Mesenchymal stem cell (in vitro differentiated cells and primary cell): ENCODE results near the gene TRAPPC2B.
"Not testable (repeated sequence)": the region's sequence is repeated elsewhere in the genome, so short reads cannot be mapped to it uniquely, and the experiment has no call there.

Experiments used
- DNase-seq: peaks from one replicate; pipeline ENCODE4 v3.0.0-alpha.2; 2013
- H2AFZ ChIP-seq: one replicate; pipeline ENCODE4 v1.6.1; 2013; ENCODE audit warnings: low read depth, mild to moderate bottlenecking, control low read depth, inconsistent platforms, low read length, moderate library complexity
- H2AK5ac ChIP-seq: 2 replicates; pipeline ENCODE4 v1.6.1; 2013; ENCODE audit warnings: low read length, moderate library complexity, mild to moderate bottlenecking, inconsistent platforms; ENCODE audit not compliant: severe bottlenecking
- H2BK120ac ChIP-seq: one replicate; pipeline ENCODE4 v1.6.1; 2013; ENCODE audit warnings: low read depth, mild to moderate bottlenecking, inconsistent platforms, low read length, moderate library complexity
- H2BK12ac ChIP-seq, 2 experiments: one replicate each; pipeline ENCODE4 v1.6.1; 2013; ENCODE audit warnings: inconsistent platforms in 2 of 2, low read length in 2 of 2, mild to moderate bottlenecking in 2 of 2, moderate library complexity in 2 of 2, control low read depth in 1 of 2
- H2BK15ac ChIP-seq: one replicate; pipeline ENCODE4 v1.6.1; 2013; ENCODE audit warnings: mild to moderate bottlenecking, low read depth, inconsistent platforms; ENCODE audit not compliant: poor library complexity, severe bottlenecking
- H2BK5ac ChIP-seq: 2 replicates; pipeline ENCODE4 v1.6.1; 2013; ENCODE audit warnings: low read depth, mild to moderate bottlenecking, low read length, control low read depth, inconsistent platforms; ENCODE audit not compliant: poor library complexity, severe bottlenecking
- H3K14ac ChIP-seq, 2 experiments: one replicate each; pipeline ENCODE4 v1.6.1; 2013; ENCODE audit warnings: inconsistent platforms in 2 of 2, low read length in 2 of 2, control low read depth in 1 of 2, mild to moderate bottlenecking in 1 of 2, moderate library complexity in 1 of 2
- H3K18ac ChIP-seq, 2 experiments: one replicate each; pipeline ENCODE4 v1.6.1; 2013; ENCODE audit warnings: inconsistent platforms in 2 of 2, low read length in 2 of 2, control low read depth in 1 of 2, low read depth in 1 of 2, mild to moderate bottlenecking in 1 of 2
- H3K23ac ChIP-seq, 2 experiments: one replicate each; pipeline ENCODE4 v1.6.1; 2013; ENCODE audit warnings: inconsistent platforms in 2 of 2, low read length in 2 of 2, mild to moderate bottlenecking in 2 of 2, moderate library complexity in 2 of 2, control low read depth in 1 of 2
- H3K27ac ChIP-seq: 2 replicates; pipeline ENCODE4 v1.5.1; 2013; ENCODE audit warnings: mild to moderate bottlenecking, moderate library complexity, low read length, control low read depth, inconsistent platforms; ENCODE audit not compliant: poor library complexity, severe bottlenecking
- H3K27me3 ChIP-seq, 2 experiments: 2 replicates each; pipeline versions ENCODE4 v1.6.1 to v1.7.0; 2013; ENCODE audit warnings: low read length in 2 of 2, mild to moderate bottlenecking in 2 of 2, moderate library complexity in 2 of 2, control low read depth in 1 of 2, inconsistent platforms in 1 of 2; ENCODE audit not compliant: control insufficient read depth in 1 of 2, insufficient read depth in 1 of 2
- H3K36me3 ChIP-seq, 2 experiments: 2 replicates each; pipeline versions ENCODE4 v1.6.1 to v1.7.0; 2013; ENCODE audit warnings: low read length in 2 of 2, control low read depth in 1 of 2, inconsistent platforms in 1 of 2, low read depth in 1 of 2, mild to moderate bottlenecking in 1 of 2; ENCODE audit not compliant: insufficient read depth in 2 of 2, control insufficient read depth in 1 of 2
- H3K4ac ChIP-seq, 2 experiments: one replicate each; pipeline ENCODE4 v1.6.1; 2013; ENCODE audit warnings: inconsistent platforms in 2 of 2, low read length in 2 of 2, mild to moderate bottlenecking in 2 of 2, moderate library complexity in 2 of 2, control low read depth in 1 of 2, low read depth in 1 of 2
- H3K4me1 ChIP-seq: 2 replicates; pipeline ENCODE4 v1.6.1; 2013; ENCODE audit warnings: low read depth, low read length, control low read depth; ENCODE audit not compliant: control insufficient read depth, insufficient read depth
- H3K4me2 ChIP-seq: 2 replicates; pipeline ENCODE4 v1.6.1; 2013; ENCODE audit warnings: low read length, mild to moderate bottlenecking, inconsistent platforms; ENCODE audit not compliant: poor library complexity, severe bottlenecking
- H3K4me3 ChIP-seq, 2 experiments: 2 replicates each; pipeline versions ENCODE4 v1.5.1 to v1.7.0; 2013; ENCODE audit warnings: low read length in 2 of 2, mild to moderate bottlenecking in 2 of 2, control low read depth in 1 of 2, low read depth in 1 of 2; ENCODE audit not compliant: insufficient read depth in 1 of 2
- H3K79me1 ChIP-seq: replicated peaks from 2 replicates; pipeline ENCODE4 v1.6.1; 2013; ENCODE audit warnings: mild to moderate bottlenecking, control low read depth, low read length, inconsistent platforms; ENCODE audit not compliant: poor library complexity, severe bottlenecking
- H3K9ac ChIP-seq: 2 replicates; pipeline ENCODE4 v1.7.0; 2013; ENCODE audit warnings: mild to moderate bottlenecking, low read length, moderate library complexity
- H3K9me3 ChIP-seq: 2 replicates; pipeline ENCODE4 v1.7.0; 2013; ENCODE audit warnings: mild to moderate bottlenecking, low read length; ENCODE audit not compliant: control insufficient read depth
- H4K8ac ChIP-seq: one replicate; pipeline ENCODE4 v1.6.1; 2013; ENCODE audit warnings: inconsistent platforms, mild to moderate bottlenecking, low read length, moderate library complexity
- H4K91ac ChIP-seq: one replicate; pipeline ENCODE4 v1.6.1; 2013; ENCODE audit warnings: mild to moderate bottlenecking, low read length, inconsistent platforms
- WGBS: methylation state at CpG from one replicate; pipeline ENCODE4 v1.1.7; 2013; ENCODE audit warnings: mixed read lengths; 5-methylcytosine and 5-hydroxymethylcytosine counted together

TRAPPC2B gene

GRCh38 chr19:57366776-57367175 is 3.4 kb downstream of the TRAPPC2B start:
- Histone ChIP-seq H3K14ac (no peak overlapping the region), H3K9ac (no peak overlapping the region), H2AFZ (no peak overlapping the region), H3K79me1 (peaks cover 27% of the 10 kb centered on the region), H2AK5ac (no peak overlapping the region), H2BK15ac (no peak overlapping the region), H3K27ac (no peak overlapping the region), H3K4me3 (no peak overlapping the region), H3K36me3 (peaks cover 14 to 22% of the 10 kb centered on the region in 2 experiments), H3K9me3 (no peaks in the 10 kb centered on the region), H3K4me1 (peaks cover 4% of the 10 kb centered on the region), H3K4me2 (no peak overlapping the region), H3K18ac (no peak overlapping the region), H2BK5ac (no peak overlapping the region), H2BK120ac (no peak overlapping the region), H3K27me3 (no peaks in the 10 kb centered on the region), H4K8ac (no peak overlapping the region), H2BK12ac (no peak overlapping the region), H3K4ac (no peak overlapping the region), H4K91ac (no peak overlapping the region), H3K23ac (no peak overlapping the region)
- no peak for DNase-seq
- 100% methylated on average over 2 of the region's 2 CpGs for WGBS

- no peak overlapping the region for H4K8ac ChIP-seq
- H3K27ac ChIP-seq = no peak overlapping the region
- H3K4ac ChIP-seq = no peak overlapping the region
- H3K18ac ChIP-seq = no peak overlapping the region
- H3K36me3 ChIP-seq = peaks cover 64 to 79% of the 10 kb centered on the region in 2 experiments
- 93% methylated on average over 6 of the region's 6 CpGs for WGBS
- H3K23ac ChIP-seq = no peak overlapping the region
- DNase-seq = no peak
- H3K4me1 ChIP-seq = no peaks in the 10 kb centered on the region
- no peak overlapping the region for H2BK15ac ChIP-seq
- H3K14ac ChIP-seq = no peak overlapping the region
- peaks cover 57% of the 10 kb centered on the region for H3K9me3 ChIP-seq
- H3K4me2 ChIP-seq = no peak overlapping the region
- H3K9ac ChIP-seq = no peak overlapping the region
- no peak overlapping the region for H2AFZ ChIP-seq
- no peak overlapping the region for H4K91ac ChIP-seq
- H2BK12ac ChIP-seq = no peak overlapping the region
- H2BK120ac ChIP-seq = no peak overlapping the region
- H3K4me3 ChIP-seq = no peak overlapping the region
- no peaks in the 10 kb centered on the region for H3K27me3 ChIP-seq
- peaks cover 4% of the 10 kb centered on the region for H3K79me1 ChIP-seq
- no peak overlapping the region for H2BK5ac ChIP-seq
- no peak overlapping the region for H2AK5ac ChIP-seq
Measured at GRCh38 chr19:57374179-57374578, 10.8 kb downstream of the TRAPPC2B start.

- H2AFZ ChIP-seq, H4K8ac ChIP-seq, DNase-seq, H3K14ac ChIP-seq, H3K4me1 ChIP-seq, H3K27ac ChIP-seq, H3K9ac ChIP-seq, H2BK120ac ChIP-seq, H3K4ac ChIP-seq, H2BK15ac ChIP-seq, H3K27me3 ChIP-seq, H4K91ac ChIP-seq, H2BK5ac ChIP-seq, H3K4me2 ChIP-seq, H3K4me3 ChIP-seq, H3K79me1 ChIP-seq, H3K18ac ChIP-seq, H2AK5ac ChIP-seq, H2BK12ac ChIP-seq, H3K23ac ChIP-seq: not testable (repeated sequence)
- 92% methylated on average over 2 of the region's 2 CpGs for WGBS
- peaks cover 61% of the 10 kb centered on the region for H3K9me3 ChIP-seq
- peaks cover 64 to 79% of the 10 kb centered on the region in 2 experiments for H3K36me3 ChIP-seq
Measured at GRCh38 chr19:57374647-57375046, 11.3 kb downstream of the TRAPPC2B start.

- H3K23ac ChIP-seq = no peak overlapping the region
- H3K79me1 ChIP-seq = peaks cover 2% of the 10 kb centered on the region
- no peak overlapping the region for H3K14ac ChIP-seq
- no peak overlapping the region for H2AK5ac ChIP-seq
- no peak overlapping the region for H3K27ac ChIP-seq
- no peak overlapping the region for H2BK15ac ChIP-seq
- DNase-seq = no peak
- H2BK120ac ChIP-seq = no peak overlapping the region
- no peaks in the 10 kb centered on the region for H3K4me1 ChIP-seq
- no peak overlapping the region for H3K4me2 ChIP-seq
- H3K4ac ChIP-seq = no peak overlapping the region
- H4K8ac ChIP-seq = no peak overlapping the region
- H3K4me3 ChIP-seq = no peak overlapping the region
- H2BK5ac ChIP-seq = no peak overlapping the region
- H4K91ac ChIP-seq = no peak overlapping the region
- no peak overlapping the region for H2AFZ ChIP-seq
- H3K9me3 ChIP-seq = peaks cover 63% of the 10 kb centered on the region
- H3K27me3 ChIP-seq = no peaks in the 10 kb centered on the region
- no peak overlapping the region for H2BK12ac ChIP-seq
- H3K9ac ChIP-seq = no peak overlapping the region
- H3K36me3 ChIP-seq = peaks cover 56 to 74% of the 10 kb centered on the region in 2 experiments
- no peak overlapping the region for H3K18ac ChIP-seq
- 100% methylated on average over 4 of the region's 6 CpGs for WGBS
Measured at GRCh38 chr19:57376151-57376550, 12.8 kb downstream of the TRAPPC2B start.
